HEK293 (cell line): ENCODE measurements around the gene PET100.

Source experiments
- CTCF ChIA-PET: fragments of 350-600 bp; formaldehyde crosslinking; extraction: SDS; loops from one replicate; lab custom pipeline; 2021; ENCODE audit warnings: antibody characterized with exemption; lab: Yijun Ruan, JAX
- POLR2A ChIA-PET: fragments of 300-600 bp; formaldehyde crosslinking; extraction: SDS; loops from one replicate; lab custom pipeline; 2020; ENCODE audit warnings: antibody characterized with exemption, inconsistent platforms; lab: Yijun Ruan, JAX
- H3K27ac ChIP-seq: fragments of 200-500 bp; sonication (Bioruptor generic); 2 replicates; pipeline ENCODE4 v1.5.1; 2014; ENCODE audit warnings: low read depth, low read length, control low read depth, inconsistent platforms; ENCODE audit errors: extremely low read depth
- H3K36me3 ChIP-seq, 2 experiments: fragments of 200-500 bp in 1 of 2; sonication (Bioruptor generic) in 1 of 2; 1 replicate in 1 of 2; 2 replicates in 1 of 2; pipeline ENCODE4 v1.5.1; 2014 to 2017; ENCODE audit warnings: inconsistent platforms in 2 of 2, low read length in 2 of 2; ENCODE audit not compliant: control insufficient read depth in 2 of 2, insufficient read depth in 1 of 2
- H3K4me1 ChIP-seq: fragments of 200-500 bp; sonication (Bioruptor generic); 2 replicates; pipeline ENCODE4 v1.5.1; 2014; ENCODE audit warnings: mild to moderate bottlenecking, low read length, inconsistent platforms; ENCODE audit not compliant: control insufficient read depth, insufficient read depth
- H3K4me3 ChIP-seq: 2 replicates; pipeline ENCODE4 v1.5.1; 2011; ENCODE audit warnings: low read depth, mild to moderate bottlenecking, control low read depth, low read length, moderate library complexity
- H3K9me3 ChIP-seq: fragments of 200-500 bp; sonication (Bioruptor generic); 2 replicates; pipeline ENCODE4 v1.5.1; 2014; ENCODE audit warnings: low read depth, low read length, inconsistent platforms; ENCODE audit not compliant: control insufficient read depth, insufficient read depth
- CTCF ChIP-seq: fragments of 450-650 bp; formaldehyde crosslinking; IDR thresholded peaks from 2 replicates; pipeline ENCODE4 v1.5.1; 2016; ENCODE audit warnings: missing biosample characterization, missing genetic modification characterization
- IKZF3 ChIP-seq: fragments of 450-650 bp; IDR thresholded peaks from 2 replicates; pipeline ENCODE4 v1.5.0; 2018; ENCODE audit warnings: missing biosample characterization, mild to moderate bottlenecking, missing genetic modification characterization, moderate library complexity
- RBAK ChIP-seq: fragments of 450-650 bp; formaldehyde crosslinking; IDR thresholded peaks from 2 replicates; pipeline ENCODE4 v1.5.1; 2016; ENCODE audit warnings: missing biosample characterization, missing genetic modification characterization
- SCRT1 ChIP-seq: fragments of 450-650 bp; formaldehyde crosslinking; IDR thresholded peaks from 2 replicates; pipeline ENCODE4 v1.5.1; 2016; ENCODE audit warnings: missing biosample characterization, missing genetic modification characterization, borderline replicate concordance
- SP3 ChIP-seq: fragments of 450-650 bp; formaldehyde crosslinking; IDR thresholded peaks from 2 replicates; pipeline ENCODE4 v1.5.1; 2016; ENCODE audit warnings: missing biosample characterization, missing genetic modification characterization
- YY1 ChIP-seq: fragments of 450-650 bp; formaldehyde crosslinking; IDR thresholded peaks from 2 replicates; pipeline ENCODE4 v1.5.1; 2018; ENCODE audit warnings: missing biosample characterization, missing genetic modification characterization
- ZBTB17 ChIP-seq: fragments of 450-650 bp; formaldehyde crosslinking; IDR thresholded peaks from 2 replicates; pipeline ENCODE4 v1.5.1; 2016; ENCODE audit warnings: missing biosample characterization, missing genetic modification characterization
- ZEB2 ChIP-seq: fragments of 450-650 bp; formaldehyde crosslinking; IDR thresholded peaks from 2 replicates; pipeline ENCODE4 v1.5.1; 2016; ENCODE audit warnings: missing biosample characterization, missing genetic modification characterization
- ZFHX2 ChIP-seq: fragments of 450-650 bp; formaldehyde crosslinking; conservative IDR thresholded peaks from 2 replicates; pipeline ENCODE4 v1.5.1; 2016; ENCODE audit warnings: missing biosample characterization, missing genetic modification characterization
- ZFP37 ChIP-seq: fragments of 450-650 bp; formaldehyde crosslinking; IDR thresholded peaks from 2 replicates; pipeline ENCODE4 v1.5.1; 2016; ENCODE audit warnings: missing biosample characterization, missing genetic modification characterization
- ZIC2 ChIP-seq: fragments of 450-650 bp; formaldehyde crosslinking; IDR thresholded peaks from 2 replicates; pipeline ENCODE4 v1.5.1; 2016; ENCODE audit warnings: missing biosample characterization, missing genetic modification characterization
- ZNF121 ChIP-seq: fragments of 450-650 bp; formaldehyde crosslinking; IDR thresholded peaks from 2 replicates; pipeline ENCODE4 v1.5.1; 2016; ENCODE audit warnings: missing biosample characterization, missing genetic modification characterization
- ZNF138 ChIP-seq: fragments of 450-650 bp; formaldehyde crosslinking; IDR thresholded peaks from 2 replicates; pipeline ENCODE4 v1.5.1; 2016; ENCODE audit warnings: missing biosample characterization, missing genetic modification characterization, borderline replicate concordance
- ZNF140 ChIP-seq: fragments of 450-650 bp; formaldehyde crosslinking; IDR thresholded peaks from 2 replicates; pipeline ENCODE4 v1.5.1; 2016; ENCODE audit warnings: missing biosample characterization, missing genetic modification characterization
- ZNF146 ChIP-seq: fragments of 450-650 bp; formaldehyde crosslinking; IDR thresholded peaks from 2 replicates; pipeline ENCODE4 v1.5.1; 2016; ENCODE audit warnings: missing biosample characterization, missing genetic modification characterization
- ZNF16 ChIP-seq: fragments of 450-650 bp; formaldehyde crosslinking; IDR thresholded peaks from 2 replicates; pipeline ENCODE4 v1.5.1; 2016; ENCODE audit warnings: low read depth, missing biosample characterization, missing genetic modification characterization
- ZNF335 ChIP-seq: fragments of 450-650 bp; formaldehyde crosslinking; conservative IDR thresholded peaks from 2 replicates; pipeline ENCODE4 v1.5.1; 2016; ENCODE audit warnings: missing biosample characterization, missing genetic modification characterization
- ZNF341 ChIP-seq: fragments of 450-650 bp; formaldehyde crosslinking; IDR thresholded peaks from 2 replicates; pipeline ENCODE4; 2016; ENCODE audit warnings: low read depth, missing biosample characterization, missing genetic modification characterization
- ZNF514 ChIP-seq: fragments of 450-650 bp; formaldehyde crosslinking; IDR thresholded peaks from 2 replicates; pipeline ENCODE4 v1.5.1; 2016; ENCODE audit warnings: missing biosample characterization, missing genetic modification characterization
- ZNF654 ChIP-seq: fragments of 450-650 bp; formaldehyde crosslinking; IDR thresholded peaks from 2 replicates; pipeline ENCODE4 v1.5.1; 2016; ENCODE audit warnings: low read depth, missing biosample characterization, missing genetic modification characterization
- ZNF660 ChIP-seq: fragments of 450-650 bp; IDR thresholded peaks from 2 replicates; pipeline ENCODE4 v1.5.1; 2018; ENCODE audit warnings: missing biosample characterization, mild to moderate bottlenecking, missing genetic modification characterization
- ZNF707 ChIP-seq: fragments of 450-650 bp; formaldehyde crosslinking; IDR thresholded peaks from 2 replicates; pipeline ENCODE4 v1.5.1; 2016; ENCODE audit warnings: missing biosample characterization, missing genetic modification characterization
- ZNF76 ChIP-seq: fragments of 450-650 bp; formaldehyde crosslinking; IDR thresholded peaks from 2 replicates; pipeline ENCODE4; 2016; ENCODE audit warnings: low read depth, missing biosample characterization, missing genetic modification characterization, borderline replicate concordance
- ZNF776 ChIP-seq: fragments of 450-650 bp; formaldehyde crosslinking; IDR thresholded peaks from 2 replicates; pipeline ENCODE4 v1.5.0; 2017; ENCODE audit warnings: missing biosample characterization, missing genetic modification characterization, borderline replicate concordance
- ZNF777 ChIP-seq: fragments of 450-650 bp; formaldehyde crosslinking; IDR thresholded peaks from 2 replicates; pipeline ENCODE4 v1.5.1; 2017; ENCODE audit warnings: missing biosample characterization, missing genetic modification characterization, borderline replicate concordance
- ZNF792 ChIP-seq: fragments of 450-650 bp; formaldehyde crosslinking; IDR thresholded peaks from 2 replicates; pipeline ENCODE4 v1.5.1; 2016; ENCODE audit warnings: missing biosample characterization, missing genetic modification characterization
- TF ChIP-seq, protein P1 (sequence below): fragments of 450-650 bp; formaldehyde crosslinking; IDR thresholded peaks from 2 replicates; pipeline ENCODE4 v1.5.1; 2016; ENCODE audit warnings: missing biosample characterization, missing genetic modification characterization
- TF ChIP-seq, protein P2 (sequence below): fragments of 450-650 bp; formaldehyde crosslinking; IDR thresholded peaks from 2 replicates; pipeline ENCODE4 v1.5.1; 2016; ENCODE audit warnings: missing biosample characterization, missing genetic modification characterization

Gene PET100

DNA sequence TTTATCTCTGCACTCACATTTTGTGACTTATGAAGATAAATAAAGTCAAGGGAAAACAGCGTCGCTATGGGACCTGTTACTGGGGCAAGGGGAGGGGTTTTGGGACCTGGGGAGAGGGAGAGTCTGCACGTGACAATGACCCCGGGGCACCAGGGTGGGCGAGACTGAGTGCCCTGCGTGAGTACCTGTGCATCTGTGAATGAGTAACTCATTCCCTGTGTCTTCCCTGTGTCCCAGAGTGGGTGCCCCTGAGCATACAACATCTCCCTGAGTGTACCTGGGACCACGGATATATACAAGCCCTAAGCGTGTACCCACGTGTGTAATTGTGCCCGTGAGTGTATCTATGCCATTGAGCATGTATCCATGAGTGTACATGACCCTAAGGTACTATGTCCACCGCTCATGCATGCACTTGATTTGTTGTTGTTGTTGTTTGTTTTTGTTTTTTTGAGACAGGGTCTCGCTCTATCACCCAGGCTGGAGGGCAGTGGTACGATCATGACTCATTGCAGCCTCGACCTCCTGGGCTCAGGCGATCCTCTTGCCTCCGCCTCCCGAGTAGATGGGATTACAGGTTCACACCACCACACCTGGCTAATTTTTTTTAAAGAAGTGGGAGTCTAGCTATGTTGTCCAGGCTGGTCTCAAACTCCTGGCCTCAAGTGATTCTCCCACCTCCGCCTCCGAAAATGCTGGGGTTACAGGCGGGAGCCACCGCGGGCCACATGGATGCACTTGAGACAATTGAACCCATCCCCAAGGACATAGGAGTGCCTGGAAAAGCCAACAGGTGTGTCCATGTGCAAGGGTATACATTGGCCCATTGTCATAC is 50.4 kb downstream of the PET100 start:
- Histone ChIP-seq H3K27ac (no peak overlapping the region), H3K4me1 (no peaks in the 10 kb centered on the region), H3K36me3 (peaks cover 3 to 18% of the 10 kb centered on the region in 2 experiments; a peak in 2 of 3 replicates), H3K4me3 (peak overlapping the region; percentile 91), H3K9me3 (no peaks in the 10 kb centered on the region)
- POLR2A ChIA-PET = interaction anchor here (0.9 to 1.2 kb wide), 5 partner anchors 8 to 313 kb away, joined by 3 to 10 read pairs (median 3); partner anchors contain the start of gene RETN
- TF ChIP-seq RBAK (tag by site-specific recombination) (no peak; the same call in 1 of the 2 replicates), SCRT1 (tag by site-specific recombination) (peak; percentile 92; the same call in 1 of the 2 replicates), ZNF121 (peak; percentile 82), ZNF146 (tag by site-specific recombination) (no peak), ZEB2 (tag by site-specific recombination) (peak; percentile 71)
- TF ChIP-seq, protein P1, sequence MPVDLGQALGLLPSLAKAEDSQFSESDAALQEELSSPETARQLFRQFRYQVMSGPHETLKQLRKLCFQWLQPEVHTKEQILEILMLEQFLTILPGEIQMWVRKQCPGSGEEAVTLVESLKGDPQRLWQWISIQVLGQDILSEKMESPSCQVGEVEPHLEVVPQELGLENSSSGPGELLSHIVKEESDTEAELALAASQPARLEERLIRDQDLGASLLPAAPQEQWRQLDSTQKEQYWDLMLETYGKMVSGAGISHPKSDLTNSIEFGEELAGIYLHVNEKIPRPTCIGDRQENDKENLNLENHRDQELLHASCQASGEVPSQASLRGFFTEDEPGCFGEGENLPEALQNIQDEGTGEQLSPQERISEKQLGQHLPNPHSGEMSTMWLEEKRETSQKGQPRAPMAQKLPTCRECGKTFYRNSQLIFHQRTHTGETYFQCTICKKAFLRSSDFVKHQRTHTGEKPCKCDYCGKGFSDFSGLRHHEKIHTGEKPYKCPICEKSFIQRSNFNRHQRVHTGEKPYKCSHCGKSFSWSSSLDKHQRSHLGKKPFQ (tag by site-specific recombination) = peak; percentile 62
- CTCF ChIA-PET = interaction anchor here (0.7 to 2.0 kb wide), 21 partner anchors 9 to 325 kb away, joined by 3 to 23 read pairs (median 6); partner anchors contain the start of gene RETN

DNA sequence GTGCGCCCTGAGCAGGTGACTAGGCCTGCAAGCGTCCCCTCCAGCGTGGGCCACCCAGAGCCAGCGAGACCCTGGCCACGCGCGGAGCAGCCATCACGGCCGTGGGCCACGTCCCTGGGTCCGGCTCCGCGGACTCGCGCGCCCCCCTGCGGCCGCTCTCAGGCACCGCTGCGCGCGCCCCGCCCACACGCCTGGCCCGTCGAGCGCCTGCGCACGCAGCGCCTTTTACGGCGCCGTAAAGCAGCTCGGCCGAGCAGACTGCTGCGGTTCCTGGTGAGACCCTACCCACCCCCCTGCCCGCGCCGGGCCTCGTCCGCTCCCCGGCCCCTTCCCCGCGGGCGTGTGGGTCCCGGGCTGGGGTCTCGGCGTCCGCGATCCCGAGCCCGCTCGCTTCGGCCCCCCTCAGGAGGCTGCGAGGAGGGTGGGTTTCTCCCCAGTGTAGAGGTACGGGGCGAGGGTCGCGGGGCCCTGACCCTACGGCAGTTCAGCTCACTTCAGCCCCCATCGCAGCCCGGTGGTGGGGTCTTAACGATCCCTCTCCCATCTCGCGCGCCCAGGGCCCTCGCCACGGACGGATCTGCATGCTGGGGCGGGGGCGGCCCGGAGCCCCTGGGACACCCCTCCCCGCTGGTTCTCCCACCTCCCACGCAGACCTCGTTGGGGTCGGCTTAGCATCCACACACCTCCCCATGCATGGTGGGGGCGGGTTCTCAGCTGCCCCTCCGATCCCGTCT is 51.2 kb downstream of the PET100 start, which contains the start of gene TRAPPC5:
TSS of gene TRAPPC5 (plus strand) at position 228 of the 734 bp plus-strand sequence. CDS start 1,421 bp downstream, outside the sequence.
- no peaks in the 10 kb centered on the region for H3K4me1 ChIP-seq
- no peaks in the 10 kb centered on the region for H3K9me3 ChIP-seq
- H3K36me3 ChIP-seq = peaks cover 3 to 18% of the 10 kb centered on the region in 2 experiments; a peak in 2 of 3 replicates
- ChIA-PET POLR2A (interaction anchor here (0.5 to 1.2 kb wide), 8 partner anchors 8 to 314 kb away, joined by 3 to 10 read pairs (median 3); partner anchors contain the start of gene RETN), CTCF (interaction anchor here (0.5 to 2.0 kb wide), 40 partner anchors 10 to 612 kb away, joined by 3 to 23 read pairs (median 4); partner anchors contain the start of genes PET100 and RETN)
- H3K4me3 ChIP-seq = peak within 1 kb of the TSS; percentile 91
- peak within 1 kb of the TSS; percentile 79; the same call in 1 of the 2 replicates for H3K27ac ChIP-seq
- no peak for TF ChIP-seq ZNF707 (tag by site-specific recombination)
- peak; percentile 75 for TF ChIP-seq CTCF (tag by site-specific recombination)
- peak; percentile 14 for TF ChIP-seq ZNF660
- no peak for TF ChIP-seq ZNF776 (tag by site-specific recombination)
- no peak for TF ChIP-seq ZBTB17 (tag by site-specific recombination)
- TF ChIP-seq ZNF514 (tag by site-specific recombination) = no peak
- TF ChIP-seq ZIC2 = peak; percentile 24
- TF ChIP-seq, protein P2, sequence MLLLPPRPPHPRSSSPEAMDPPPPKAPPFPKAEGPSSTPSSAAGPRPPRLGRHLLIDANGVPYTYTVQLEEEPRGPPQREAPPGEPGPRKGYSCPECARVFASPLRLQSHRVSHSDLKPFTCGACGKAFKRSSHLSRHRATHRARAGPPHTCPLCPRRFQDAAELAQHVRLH = no peak
- peak; percentile 76 for TF ChIP-seq ZNF341
- TF ChIP-seq ZNF777 = no peak
- TF ChIP-seq ZNF138 (tag by site-specific recombination) = no peak
- peak; percentile 69; the same call in 1 of the 2 replicates for TF ChIP-seq IKZF3
- no peak for TF ChIP-seq ZFP37
- peak; percentile 51; the same call in 1 of the 2 replicates for TF ChIP-seq ZNF335 (tag by site-specific recombination)
- no peak for TF ChIP-seq ZNF140 (tag by site-specific recombination)
- no peak for TF ChIP-seq ZNF16 (tag by site-specific recombination)
- peak; percentile 82 for TF ChIP-seq ZFHX2
- TF ChIP-seq SP3 (tag by site-specific recombination) = peak; percentile 38; the same call in 1 of the 2 replicates
- peak; percentile 81 for TF ChIP-seq YY1 (tag by site-specific recombination)
- TF ChIP-seq ZNF792 (tag by site-specific recombination) = no peak
- peak; percentile 25; the same call in 1 of the 2 replicates for TF ChIP-seq ZNF654 (tag by site-specific recombination)
- no peak for TF ChIP-seq ZNF76 (tag by site-specific recombination)
